NCI-H82 treated with DMSO at 0.1 percent for 48 hours (cell line): ENCODE measurements around the gene TMEM125.

ENCODE experiments used
- DNase-seq: peaks from one replicate; lab custom pipeline; 2025; ENCODE audit not compliant: unreplicated experiment; lab: John Stamatoyannopoulos, UW

The TMEM125 gene

DNA sequence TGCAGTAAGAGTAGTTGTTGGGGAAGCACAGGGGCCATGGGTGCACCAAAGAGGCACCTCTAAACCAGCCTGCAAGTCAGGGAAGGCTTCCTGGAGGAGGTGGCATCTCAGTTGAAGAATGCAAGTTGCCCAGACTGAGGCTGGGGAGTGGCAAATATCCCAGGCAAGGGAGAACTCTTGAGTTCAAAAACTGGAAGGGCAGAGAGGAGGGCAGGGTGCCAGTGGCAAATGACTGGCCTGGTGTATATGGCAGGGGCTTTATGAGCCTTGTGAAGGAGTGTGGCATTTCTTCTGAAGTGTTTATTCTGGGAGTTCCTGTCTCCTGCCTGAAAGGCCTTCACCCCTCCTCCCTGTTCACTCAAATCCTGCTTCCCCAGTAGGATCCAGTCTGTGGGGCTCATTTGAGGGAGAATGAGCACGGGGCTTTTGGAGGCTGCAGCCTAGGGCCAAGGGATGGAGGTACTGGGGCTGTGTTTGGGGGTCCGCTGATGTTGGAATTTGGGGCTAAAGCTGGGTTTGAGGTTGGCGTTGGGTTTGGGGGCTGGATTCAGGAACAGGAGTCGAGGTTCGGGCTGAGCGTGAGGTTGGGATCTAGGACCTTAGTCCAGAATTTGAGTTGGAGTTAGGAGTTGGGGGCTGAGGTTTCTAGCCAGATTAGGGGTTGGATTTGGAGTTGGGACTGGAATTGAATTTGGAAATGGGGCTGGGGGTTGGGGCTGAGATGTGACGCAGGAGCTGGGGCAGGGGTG is at the start of gene TMEM125:
TSS of gene TMEM125 (plus strand) at position 357 of the 749 bp plus-strand sequence. CDS start 2,740 bp downstream, outside the sequence.
- DNase-seq: no peak

DNA sequence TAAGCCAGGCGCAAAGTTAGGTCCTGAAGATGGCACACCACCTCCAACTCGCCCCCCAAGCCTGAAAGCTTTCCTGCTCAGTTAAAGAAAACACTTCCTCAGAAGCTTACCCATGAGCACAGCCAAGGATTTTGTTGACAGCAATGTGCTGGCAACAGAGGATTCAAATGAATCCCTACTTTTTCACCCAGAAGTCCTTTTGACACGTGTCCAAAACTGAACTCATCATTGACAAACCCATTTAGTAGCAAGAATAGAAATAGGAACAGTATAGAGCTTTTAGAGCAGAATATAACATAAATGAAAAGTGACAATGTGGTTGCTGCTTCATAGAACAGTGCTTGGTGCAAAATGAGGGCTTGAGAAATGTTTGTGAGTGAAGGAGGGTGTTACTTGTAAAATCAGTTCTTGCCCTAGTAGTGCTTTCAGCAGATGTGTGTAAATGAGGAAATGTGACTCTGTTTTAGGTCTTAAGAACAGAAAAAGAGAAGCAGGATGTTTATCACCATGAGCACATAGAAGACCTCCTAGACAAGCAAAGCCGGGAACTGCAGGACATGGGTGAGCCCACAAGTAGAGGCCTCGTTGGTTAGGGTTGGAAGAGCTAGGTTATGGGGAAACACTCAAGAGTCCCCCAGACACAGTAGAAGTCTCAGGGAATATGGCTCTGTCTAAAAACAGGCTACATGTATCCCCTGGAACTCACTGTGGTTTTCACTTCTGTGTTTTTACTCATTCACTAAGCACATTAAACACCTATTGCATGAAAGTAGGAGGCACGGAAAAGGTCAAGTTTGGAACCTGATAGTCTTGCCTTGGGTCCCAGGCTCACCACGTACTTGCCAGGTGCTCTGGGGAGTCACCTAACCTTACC is 48.6 kb upstream of the TMEM125 start:
- DNase-seq: no peak

DNA sequence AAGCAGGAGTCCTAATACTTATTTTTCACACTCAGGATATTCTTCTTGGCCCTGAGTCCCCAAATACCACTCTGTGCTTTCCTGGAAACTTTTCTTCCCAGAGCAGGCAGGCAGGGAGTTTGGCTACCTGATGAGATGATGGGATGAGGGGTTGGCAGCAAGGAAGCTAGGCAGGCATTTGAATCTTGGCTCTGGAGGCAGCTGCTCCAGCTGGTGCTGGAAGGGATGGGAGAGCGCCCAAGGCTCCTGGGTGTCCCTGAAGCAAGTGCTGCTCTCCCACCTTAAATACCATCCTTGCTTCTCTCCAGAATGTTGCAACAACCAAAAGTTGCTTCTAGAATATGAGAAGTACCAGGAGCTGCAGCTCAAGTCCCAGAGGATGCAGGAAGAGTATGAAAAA is 48.0 kb upstream of the TMEM125 start:
- DNase-seq: no peak

DNA sequence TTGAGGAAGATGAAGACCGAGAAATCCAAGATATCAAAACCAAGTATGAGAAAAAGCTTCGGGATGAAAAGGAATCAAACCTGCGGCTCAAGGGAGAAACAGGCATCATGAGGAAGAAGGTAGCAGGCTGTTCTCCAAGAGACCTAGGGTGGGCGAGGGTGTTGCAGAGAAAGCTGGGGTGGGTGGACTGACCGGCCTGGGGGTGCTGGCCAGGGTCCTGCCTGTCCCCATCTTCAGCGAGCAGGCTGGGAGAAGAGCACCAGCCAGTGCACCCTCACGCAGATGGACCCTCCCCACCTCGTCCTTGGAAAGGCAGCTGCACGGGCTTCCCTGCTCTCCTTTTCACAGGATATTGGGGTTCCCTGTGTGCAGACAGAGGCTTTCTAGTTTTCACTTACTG is 46.9 kb upstream of the TMEM125 start:
- DNase-seq: no peak

DNA sequence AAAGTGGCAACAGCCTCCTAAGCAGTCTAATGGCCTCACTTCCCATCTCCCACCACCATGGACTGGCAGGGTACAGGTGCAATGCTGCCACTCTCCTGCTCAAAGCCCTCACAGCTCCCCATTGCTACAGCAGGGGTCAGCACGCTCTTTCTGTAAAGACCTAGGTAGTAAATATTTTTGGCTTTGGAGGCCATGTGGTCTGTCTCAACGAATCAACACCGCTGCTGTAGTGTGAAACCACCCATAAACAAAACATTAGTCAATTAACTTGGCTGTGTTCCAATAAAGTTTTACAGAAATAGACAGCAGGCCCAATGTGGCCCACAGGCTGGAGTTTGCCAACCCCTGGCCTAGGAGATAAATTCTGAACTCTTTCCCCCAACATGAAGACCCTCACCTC is 44.6 kb upstream of the TMEM125 start:
- no peak for DNase-seq

DNA sequence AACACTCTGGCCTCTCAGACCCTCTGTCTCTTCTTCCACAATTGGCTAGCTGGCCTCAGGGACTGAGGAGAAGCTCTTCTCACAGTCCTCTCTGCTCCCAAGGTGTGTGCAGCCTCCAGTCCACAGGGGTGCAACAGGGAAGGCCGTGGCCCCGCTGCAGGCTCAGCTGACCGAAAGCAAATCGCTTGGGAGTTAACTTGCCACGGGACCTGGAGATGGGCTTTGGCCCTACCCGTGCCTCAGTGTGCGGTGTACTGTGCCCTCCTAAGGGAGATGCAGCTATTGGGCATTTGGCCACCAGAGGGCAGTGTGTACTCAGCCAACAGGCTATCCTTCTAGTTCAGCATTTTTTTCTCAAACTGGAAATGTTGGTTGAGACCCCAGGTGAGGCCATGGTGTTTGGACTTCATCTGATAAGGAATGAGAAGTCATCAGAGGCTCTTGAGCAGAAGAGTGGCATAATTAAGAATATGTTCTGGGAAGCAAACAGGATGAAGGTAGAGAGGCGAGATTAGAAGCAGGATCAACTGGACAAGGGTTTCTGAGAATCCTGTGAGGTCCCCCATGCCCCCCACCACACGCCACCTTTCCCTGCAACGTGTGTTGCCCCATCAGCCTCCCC is 42.5 kb upstream of the TMEM125 start:
- peak; percentile 41 for DNase-seq

DNA sequence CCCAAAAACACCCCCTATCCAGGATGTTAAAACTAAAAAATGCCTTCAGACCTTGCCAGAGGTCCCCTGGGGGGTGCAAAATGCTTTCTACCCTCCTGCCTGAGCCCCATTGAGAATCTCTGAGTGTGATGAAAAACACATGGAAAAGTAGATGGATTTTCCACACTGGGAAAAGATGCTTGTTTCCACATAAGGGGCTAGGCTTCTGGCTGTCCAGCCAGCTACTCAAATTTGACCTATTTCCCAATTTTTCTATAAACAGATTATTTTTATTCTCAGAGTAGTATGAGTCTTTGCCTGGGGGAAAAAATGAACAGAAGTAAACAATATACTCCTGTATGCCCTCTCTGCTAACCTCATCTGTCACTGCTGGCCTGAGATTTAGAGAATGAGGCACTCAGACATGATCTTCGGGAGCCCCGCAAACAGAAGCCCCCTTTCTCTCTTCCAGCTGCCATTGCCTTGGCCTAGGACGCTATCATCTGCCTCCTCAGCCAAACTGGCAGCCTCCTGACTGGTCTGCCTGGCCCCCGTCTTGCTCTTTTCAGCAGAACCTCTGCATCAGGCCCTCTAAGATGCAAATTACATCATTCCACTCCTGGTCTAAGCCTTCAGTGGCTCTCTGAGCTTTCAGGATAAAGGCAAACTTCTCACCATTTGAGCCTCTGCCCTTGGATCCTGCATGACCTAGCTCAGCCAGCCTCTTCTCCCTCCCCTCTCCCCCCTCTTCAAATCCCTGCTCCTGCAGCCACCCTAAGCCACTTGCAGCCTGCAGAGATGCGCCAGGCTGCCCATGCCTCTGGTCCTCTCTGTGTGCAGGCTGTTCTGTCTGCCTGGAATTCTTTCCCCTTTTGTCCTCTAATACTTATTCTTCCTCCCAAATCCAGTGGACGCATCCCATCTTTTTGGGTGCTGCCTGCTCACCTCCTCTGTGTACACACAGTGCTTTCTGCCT is 39.7 kb upstream of the TMEM125 start:
- no peak for DNase-seq

DNA sequence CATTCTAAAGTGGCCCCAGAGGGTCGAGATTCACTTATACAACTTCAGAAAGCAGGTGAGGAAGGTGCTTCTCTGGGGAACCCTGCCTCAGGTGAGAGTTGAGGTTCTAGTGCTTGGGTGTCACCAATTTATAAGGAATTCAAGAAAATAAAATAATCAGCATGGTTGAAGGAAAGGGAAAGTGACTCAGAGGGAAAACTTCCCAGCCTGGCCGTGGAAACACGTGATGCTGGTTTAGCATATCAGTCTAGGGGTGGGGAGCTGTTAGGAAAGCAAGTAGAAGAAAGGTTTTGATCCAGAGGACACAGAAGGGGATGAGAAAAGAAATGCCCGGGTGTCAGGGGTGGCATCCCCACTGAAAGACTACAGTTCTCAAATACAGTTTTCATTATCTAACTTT is 37.7 kb upstream of the TMEM125 start:
- DNase-seq: no peak

DNA sequence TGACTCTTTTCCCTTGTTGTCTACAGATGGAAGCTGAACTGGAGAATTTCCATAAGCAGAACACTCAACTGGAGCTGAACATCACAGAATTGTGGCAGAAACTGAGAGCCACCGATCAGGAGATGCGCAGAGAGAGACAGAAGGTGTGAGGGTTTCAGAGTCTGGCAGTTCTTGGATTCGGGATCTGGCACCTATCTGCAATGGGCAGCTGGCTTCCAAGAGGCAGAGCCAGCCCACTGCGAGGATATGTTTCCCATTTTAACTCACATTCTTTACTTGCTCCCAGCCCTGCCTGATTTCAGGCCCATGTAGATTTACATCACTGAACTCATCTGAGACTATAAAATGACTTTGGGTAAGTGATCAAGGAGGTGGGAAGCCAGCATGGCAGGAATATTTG is 37.3 kb upstream of the TMEM125 start:
- DNase-seq: no peak

DNA sequence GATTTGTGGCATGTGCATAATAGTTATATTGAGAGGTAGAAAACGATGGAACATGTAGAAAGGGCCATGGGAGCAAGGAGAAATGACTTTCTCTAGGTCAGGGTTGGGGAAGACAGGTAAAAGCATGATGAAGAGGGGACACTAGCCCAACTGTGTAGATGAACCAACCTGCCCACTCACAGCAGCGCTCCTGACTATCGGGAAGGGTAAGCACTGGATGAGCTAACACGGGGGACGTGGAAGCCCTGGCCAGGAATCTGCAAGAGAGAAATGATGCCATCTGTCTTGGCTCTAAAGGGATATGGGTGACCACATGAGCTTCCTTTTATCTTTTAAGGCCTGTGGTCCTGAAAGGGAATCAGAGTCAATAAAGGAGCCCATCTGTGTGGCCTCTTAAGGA is 36.2 kb upstream of the TMEM125 start:
- DNase-seq: no peak

DNA sequence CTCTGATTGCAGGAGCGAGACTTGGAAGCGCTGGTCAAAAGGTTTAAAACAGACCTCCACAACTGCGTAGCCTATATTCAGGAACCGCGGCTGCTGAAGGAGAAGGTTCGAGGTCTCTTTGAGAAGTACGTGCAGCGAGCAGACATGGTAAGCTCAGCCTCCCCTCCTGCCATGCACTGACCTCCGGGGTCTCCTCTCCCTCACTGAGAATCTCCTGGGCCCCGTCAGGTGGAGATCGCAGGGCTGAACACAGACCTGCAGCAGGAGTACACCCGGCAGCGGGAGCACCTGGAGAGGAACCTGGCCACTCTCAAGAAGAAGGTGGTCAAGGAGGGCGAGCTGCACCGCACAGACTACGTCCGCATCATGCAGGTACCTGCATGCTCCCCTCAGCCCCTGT is 35.5 kb upstream of the TMEM125 start:
- no peak for DNase-seq

DNA sequence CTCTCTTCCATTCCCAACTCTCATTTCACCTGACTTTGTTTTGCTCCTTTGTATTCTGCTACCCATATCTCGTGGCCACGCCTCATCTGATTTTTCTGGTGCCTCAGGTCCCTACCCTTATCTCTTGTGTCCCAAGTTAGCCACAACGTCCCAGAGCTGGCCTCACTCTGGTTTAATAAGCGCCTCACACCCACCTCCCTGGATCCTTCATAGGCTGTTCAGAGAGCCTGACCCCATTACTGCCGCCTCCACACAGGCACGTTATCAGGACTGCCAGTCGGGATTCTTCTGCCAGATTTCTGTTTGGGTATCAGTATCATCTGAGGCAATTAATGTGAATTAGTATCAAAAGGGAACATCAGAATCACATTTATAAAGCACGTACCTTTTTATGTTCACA is 34.7 kb upstream of the TMEM125 start:
- DNase-seq: no peak

DNA sequence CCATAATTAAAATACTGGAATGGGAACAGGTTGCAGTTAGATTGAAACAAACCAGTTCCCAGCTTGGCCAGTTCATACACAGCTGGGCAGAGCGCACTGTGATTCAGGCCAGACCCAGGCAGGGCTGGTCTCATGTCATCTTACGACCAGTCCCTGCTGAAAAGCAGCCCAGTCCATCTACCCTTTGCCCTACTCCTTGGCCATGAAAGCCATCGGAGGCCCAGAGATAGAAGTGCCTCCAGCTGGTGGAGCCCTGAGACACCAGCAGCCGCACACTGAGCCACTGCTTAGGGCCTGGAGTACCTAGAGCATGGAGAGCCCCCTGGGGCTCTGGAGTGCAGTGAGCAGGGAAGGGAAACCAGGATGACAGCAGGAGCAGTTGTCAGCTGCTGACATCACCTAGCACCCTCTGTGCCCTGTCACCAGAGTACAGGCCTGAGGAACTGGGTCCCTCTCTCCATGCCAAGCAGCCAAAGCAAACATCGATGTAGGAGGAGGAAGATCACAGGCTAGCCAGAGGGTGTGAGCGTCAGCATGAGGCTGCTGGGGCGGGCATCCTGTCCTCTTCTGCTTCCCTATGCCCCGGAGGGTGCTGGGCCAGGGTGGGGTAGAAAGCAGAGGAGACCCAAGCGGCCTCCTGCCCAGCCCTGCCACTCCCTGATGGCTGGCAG is 34.2 kb upstream of the TMEM125 start:
- DNase-seq: no peak

DNA sequence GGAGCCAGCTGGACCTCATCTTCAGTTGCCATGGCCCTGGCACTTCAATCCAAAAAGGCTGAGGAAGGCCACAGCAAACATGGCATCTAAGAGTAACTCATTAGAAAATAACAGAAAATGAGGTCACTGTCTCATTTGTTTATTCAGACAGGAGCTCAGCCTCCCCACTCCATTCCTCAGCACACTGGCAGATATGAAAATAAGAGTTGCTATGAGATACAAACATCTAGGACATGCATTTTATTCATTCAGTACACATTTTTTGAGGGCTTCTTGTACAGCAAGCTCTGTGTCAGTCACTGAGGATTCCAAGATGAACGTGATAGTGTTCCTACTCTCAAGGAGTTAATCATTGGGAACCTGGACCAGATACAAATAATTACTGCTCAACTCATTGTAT is 32.7 kb upstream of the TMEM125 start:
- DNase-seq: no peak

DNA sequence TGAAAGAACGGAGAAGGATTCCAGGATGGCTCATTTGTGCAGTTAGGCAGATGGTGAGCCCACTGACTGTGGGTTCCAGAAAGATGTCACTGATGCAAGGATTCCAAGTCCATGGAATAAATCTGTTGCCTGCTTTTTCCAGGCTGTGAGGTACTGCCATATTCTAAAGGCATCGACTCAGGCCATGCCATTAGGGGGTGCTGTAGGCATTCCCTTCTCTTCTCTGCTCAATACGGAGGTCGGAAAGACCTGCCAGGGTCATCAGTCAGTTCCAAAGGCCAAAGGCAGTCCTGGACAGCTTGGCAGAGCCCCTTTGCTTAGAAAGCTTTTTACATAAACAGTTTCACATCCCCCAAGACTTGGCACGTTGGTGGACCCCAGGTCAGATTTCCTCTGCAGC is 31.7 kb upstream of the TMEM125 start:
- peak; percentile 17 for DNase-seq

DNA sequence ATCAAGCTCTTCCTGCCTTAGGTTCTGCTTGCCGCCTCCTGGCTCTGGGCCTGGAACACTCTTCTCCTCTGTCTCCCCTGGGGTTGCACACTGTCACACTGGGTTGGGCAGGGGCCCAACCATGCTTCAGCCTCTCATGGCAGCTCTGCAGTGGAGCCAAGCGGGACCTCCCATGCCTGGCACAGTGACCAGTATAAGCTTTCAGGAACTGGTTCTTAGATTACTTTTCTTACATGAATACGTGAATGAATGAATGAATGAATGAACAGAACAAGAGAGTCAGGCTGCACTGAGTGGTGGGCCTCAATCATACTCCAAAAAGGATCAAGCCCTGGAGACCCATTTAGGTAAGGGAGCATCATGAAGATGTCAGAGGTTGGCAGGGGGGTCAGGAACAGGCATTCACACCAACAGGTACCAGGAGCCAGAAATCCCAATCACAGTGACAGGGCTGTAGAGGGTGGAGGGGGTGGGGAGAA is 30.8 kb upstream of the TMEM125 start:
- DNase-seq: no peak

DNA sequence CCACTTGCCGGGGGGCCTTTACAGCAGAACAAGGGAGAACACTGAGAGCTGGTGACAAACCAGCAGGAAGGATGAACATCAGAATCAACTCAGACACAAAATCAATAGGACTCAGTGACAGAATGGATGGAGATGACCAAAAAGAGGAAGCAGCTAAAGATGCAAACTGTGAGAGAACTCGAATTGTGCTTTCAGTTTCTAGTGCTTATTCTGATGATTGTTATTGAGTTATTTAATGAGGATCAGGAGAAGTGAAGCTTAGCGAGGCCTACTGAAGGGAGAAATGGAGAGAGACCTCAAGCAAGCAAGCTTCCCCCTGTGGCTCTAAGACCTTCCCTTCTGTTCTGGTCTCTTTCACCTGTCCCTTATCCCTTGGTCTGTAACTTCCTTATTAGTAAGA is 30.3 kb upstream of the TMEM125 start:
- no peak for DNase-seq

DNA sequence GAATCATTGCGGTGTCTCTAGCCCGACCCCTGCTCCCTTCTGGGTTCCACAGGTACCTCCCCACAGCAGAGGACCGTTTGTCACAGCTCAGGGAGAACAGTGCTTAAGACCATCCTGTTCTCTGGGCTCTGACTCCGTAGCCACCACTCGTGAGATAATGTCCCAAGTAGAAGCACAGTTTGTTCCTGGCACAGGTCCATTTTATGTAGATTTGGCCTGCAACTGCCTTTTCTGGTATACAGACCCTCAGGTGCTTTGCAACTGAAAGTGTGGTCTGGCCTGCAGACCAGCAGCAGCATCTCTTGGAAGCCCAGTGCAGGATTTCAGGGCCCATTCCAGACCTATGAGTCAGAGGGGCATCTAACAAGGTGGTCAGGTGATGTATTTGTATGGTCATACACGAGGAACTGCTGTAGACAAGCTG is 28.4 kb upstream of the TMEM125 start:
- DNase-seq: no peak

DNA sequence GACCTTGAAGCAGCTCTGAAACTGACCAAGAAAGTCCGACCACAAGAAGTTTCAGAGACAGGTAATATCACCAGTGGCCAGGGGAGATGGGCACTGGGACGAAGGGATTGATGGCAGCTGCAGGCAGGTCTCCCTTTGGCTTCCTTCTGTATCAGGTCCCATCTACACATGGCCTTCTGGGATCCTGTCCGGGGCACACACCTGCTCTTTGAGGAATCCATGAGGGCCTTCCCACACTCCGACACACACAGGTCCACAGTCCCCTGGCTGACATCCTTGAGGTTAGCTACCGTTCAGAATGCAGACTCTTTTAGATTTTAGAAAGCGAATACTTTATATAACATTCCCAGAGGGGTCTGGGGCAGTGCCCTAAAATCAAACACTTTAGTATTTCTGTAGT is 26.5 kb upstream of the TMEM125 start:
- DNase-seq: no peak
